Body of pancreas (tissue), 4 donors: ENCODE data around the gene CERK.

Experiments used
- CTCF ChIP-seq, 7 experiments: fragments of 450-650 bp in 4 of 7; fragments of 200-600 bp in 3 of 7; sonication (generic) in 3 of 7; IDR thresholded peaks; one replicate each; pipeline ENCODE4 v1.5.1; 2016 to 2019; ENCODE audit warnings: antibody characterized with exemption in 7 of 7
- POLR2A ChIP-seq, 3 donors: fragments of 450-650 bp; IDR thresholded peaks; one replicate each; pipeline ENCODE4 v1.6.1; 2016; ENCODE audit warnings: antibody characterized with exemption in 3 of 3, mild to moderate bottlenecking in 2 of 3

GRCh38 chr22:46781291-46781690 lies 43.2 kb upstream of the CERK start:
- TF ChIP-seq CTCF (IDR thresholded peaks at IDR 0.05), result no peak
- no peak for TF ChIP-seq POLR2A (IDR thresholded peaks at IDR 0.05)
